Colonic mucosa (tissue), 4 donors: ENCODE data around the gene ZNF277. TPM values are rescaled to one million over a fixed set of nuclear protein-coding genes. Genes with fewer than 3 reads are reported as not detected.

Experiments
- DNase-seq: peaks from one replicate; pipeline ENCODE4 v3.0.0-alpha.2; 2020
- H3K27ac ChIP-seq: fragments of 200-600 bp; one replicate; pipeline ENCODE4 v1.8.0; 2021
- H3K27me3 ChIP-seq: fragments of 200-600 bp; one replicate; pipeline ENCODE4 v1.8.0; 2021
- H3K36me3 ChIP-seq: fragments of 200-600 bp; one replicate; pipeline ENCODE4 v1.8.0; 2021
- H3K4me1 ChIP-seq: fragments of 200-600 bp; one replicate; pipeline ENCODE4 v1.8.0; 2021; ENCODE audit warnings: mild to moderate bottlenecking
- H3K4me3 ChIP-seq: fragments of 200-600 bp; one replicate; pipeline ENCODE4 v1.8.0; 2021
- H3K9ac ChIP-seq, 2 donors: one replicate each; pipeline ENCODE4 v1.7.0; 2013; ENCODE audit warnings: control low read depth in 2 of 2, low read depth in 2 of 2, low read length in 2 of 2
- H3K9me3 ChIP-seq: fragments of 200-600 bp; one replicate; pipeline ENCODE4 v1.8.0; 2021
- CTCF ChIP-seq: fragments of 200-600 bp; IDR thresholded peaks from one replicate; pipeline ENCODE4 v1.8.0; 2022; ENCODE audit warnings: antibody characterized with exemption, mild to moderate bottlenecking
- intact Hi-C: fragments of 100-400 bp; cut with DNase I; formaldehyde crosslinking; loops from one replicate; pipeline ENCODE4 v1.14.1; 2022
- total RNA-seq, 2 donors: library from RNA; stranded (reverse); fragmentation: NEBNext Ultra II Directional in 1 of 2; extraction: Animal tissue kit (Norgen Biotek cat#: 25700) in 1 of 2; gene quantifications; one replicate each; pipeline ENCODE4 v1.2.1, GENCODE V29; 2021
- donor health status: healthy.
- donor health status: DM: no; HTN: no; CAD: no.
- donor health status: DM: no; HTN: no; CAD: no.

ZNF277 gene
- total RNA-seq, 2 donors from 2014 or later: 14.1 to 27.4 TPM

GRCh38 chr7:112176693-112177415 lies 29.6 kb upstream of the ZNF277 start:
- H3K9ac ChIP-seq: no peak overlapping the region
- DNase-seq: no peak
- no peaks in the 10 kb centered on the region for H3K4me1 ChIP-seq
- H3K9me3 ChIP-seq: no peaks in the 10 kb centered on the region
- intact Hi-C loops: no loop called here
- no peak overlapping the region for H3K27ac ChIP-seq
- no peak overlapping the region for H3K4me3 ChIP-seq
- TF ChIP-seq CTCF: no peak
- H3K36me3 ChIP-seq: no peaks in the 10 kb centered on the region
- H3K27me3 ChIP-seq: no peaks in the 10 kb centered on the region

GRCh38 chr7:112180223-112180622 lies 26.3 kb upstream of the ZNF277 start:
- Histone ChIP-seq H3K36me3 (no peaks in the 10 kb centered on the region), H3K9ac (no peak overlapping the region), H3K9me3 (no peaks in the 10 kb centered on the region), H3K4me1 (no peaks in the 10 kb centered on the region), H3K27me3 (no peaks in the 10 kb centered on the region), H3K4me3 (no peak overlapping the region), H3K27ac (no peak overlapping the region)
- no peak for TF ChIP-seq CTCF
- intact Hi-C loops: no loop called here
- no peak for DNase-seq

GRCh38 chr7:112182749-112183148 lies 23.7 kb upstream of the ZNF277 start:
- Histone ChIP-seq H3K36me3 (no peaks in the 10 kb centered on the region), H3K4me3 (no peak overlapping the region), H3K27ac (no peak overlapping the region), H3K4me1 (no peaks in the 10 kb centered on the region), H3K9ac (no peak overlapping the region), H3K27me3 (no peaks in the 10 kb centered on the region), H3K9me3 (no peaks in the 10 kb centered on the region)
- no peak for DNase-seq
- intact Hi-C loops: no loop called here
- TF ChIP-seq CTCF: no peak

GRCh38 chr7:112183266-112183665 lies 23.2 kb upstream of the ZNF277 start:
- no peak overlapping the region for H3K27ac ChIP-seq
- DNase-seq: no peak
- no peaks in the 10 kb centered on the region for H3K4me1 ChIP-seq
- H3K4me3 ChIP-seq: no peak overlapping the region
- H3K9me3 ChIP-seq: no peaks in the 10 kb centered on the region
- no peak for TF ChIP-seq CTCF
- no peak overlapping the region for H3K9ac ChIP-seq
- intact Hi-C loops: no loop called here
- H3K36me3 ChIP-seq: no peaks in the 10 kb centered on the region
- no peaks in the 10 kb centered on the region for H3K27me3 ChIP-seq

GRCh38 chr7:112184455-112184854 lies 22.0 kb upstream of the ZNF277 start:
- DNase-seq: no peak
- no peak overlapping the region for H3K4me3 ChIP-seq
- TF ChIP-seq CTCF: no peak
- H3K9me3 ChIP-seq: no peaks in the 10 kb centered on the region
- H3K9ac ChIP-seq: no peak overlapping the region
- intact Hi-C loops: no loop called here
- H3K36me3 ChIP-seq: no peaks in the 10 kb centered on the region
- no peaks in the 10 kb centered on the region for H3K27me3 ChIP-seq
- H3K4me1 ChIP-seq: no peaks in the 10 kb centered on the region
- H3K27ac ChIP-seq: no peak overlapping the region
